Activated CD4-positive, CD25-positive, alpha-beta regulatory T cell treated with anti-CD3 and anti-CD28 coated beads, Interleukin-2, amount 50 U/mL, for 72 hours (primary cell): ENCODE measurements around the gene ARHGEF3.
A peak's percentile ranks its signal among the peaks of the same experiment; 100 is the strongest.

ENCODE experiments used
- DNase-seq: peaks from one replicate; pipeline ENCODE4 v3.0.0; 2021

ARHGEF3 gene, protein sequence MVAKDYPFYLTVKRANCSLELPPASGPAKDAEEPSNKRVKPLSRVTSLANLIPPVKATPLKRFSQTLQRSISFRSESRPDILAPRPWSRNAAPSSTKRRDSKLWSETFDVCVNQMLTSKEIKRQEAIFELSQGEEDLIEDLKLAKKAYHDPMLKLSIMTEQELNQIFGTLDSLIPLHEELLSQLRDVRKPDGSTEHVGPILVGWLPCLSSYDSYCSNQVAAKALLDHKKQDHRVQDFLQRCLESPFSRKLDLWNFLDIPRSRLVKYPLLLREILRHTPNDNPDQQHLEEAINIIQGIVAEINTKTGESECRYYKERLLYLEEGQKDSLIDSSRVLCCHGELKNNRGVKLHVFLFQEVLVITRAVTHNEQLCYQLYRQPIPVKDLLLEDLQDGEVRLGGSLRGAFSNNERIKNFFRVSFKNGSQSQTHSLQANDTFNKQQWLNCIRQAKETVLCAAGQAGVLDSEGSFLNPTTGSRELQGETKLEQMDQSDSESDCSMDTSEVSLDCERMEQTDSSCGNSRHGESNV

DNA sequence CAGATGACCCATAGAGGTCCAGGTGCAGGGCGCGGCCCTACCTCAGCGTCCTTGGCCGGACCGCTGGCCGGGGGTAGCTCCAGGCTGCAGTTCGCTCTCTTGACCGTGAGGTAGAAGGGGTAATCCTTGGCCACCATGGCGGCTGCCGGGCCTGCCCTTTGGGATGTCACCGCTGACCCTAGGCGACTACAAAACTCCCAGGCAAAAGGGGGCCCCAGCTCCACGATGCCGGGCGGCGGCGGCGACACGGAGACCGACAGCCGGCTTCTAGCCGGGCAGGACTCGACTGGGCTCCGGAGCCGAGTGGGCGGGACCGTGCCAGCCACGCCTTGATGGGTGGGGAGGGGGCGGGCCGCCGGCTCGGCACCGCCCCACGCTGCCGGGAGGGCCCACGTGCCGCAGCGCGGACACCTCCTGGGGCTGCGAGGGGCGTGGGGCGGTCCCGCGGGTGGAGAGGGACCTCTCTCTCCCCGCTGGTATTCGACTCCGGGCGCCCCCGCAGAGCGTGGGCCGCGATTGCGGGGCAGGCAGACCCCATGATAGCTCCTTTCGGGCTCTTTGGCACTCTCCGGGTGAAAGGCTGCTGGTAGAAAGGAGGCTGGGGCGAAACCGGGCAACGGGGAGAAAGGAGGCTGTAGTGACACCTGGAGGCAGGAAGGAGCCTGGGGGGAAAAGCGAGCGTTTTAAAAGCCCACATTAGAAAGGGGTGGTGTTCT is at the start of gene ARHGEF3:
ARHGEF3 (minus strand) TSS at position 288 of the 716 bp plus-strand sequence; CDS start at position 137, 151 bp downstream.
- peak; percentile 83 for DNase-seq

DNA sequence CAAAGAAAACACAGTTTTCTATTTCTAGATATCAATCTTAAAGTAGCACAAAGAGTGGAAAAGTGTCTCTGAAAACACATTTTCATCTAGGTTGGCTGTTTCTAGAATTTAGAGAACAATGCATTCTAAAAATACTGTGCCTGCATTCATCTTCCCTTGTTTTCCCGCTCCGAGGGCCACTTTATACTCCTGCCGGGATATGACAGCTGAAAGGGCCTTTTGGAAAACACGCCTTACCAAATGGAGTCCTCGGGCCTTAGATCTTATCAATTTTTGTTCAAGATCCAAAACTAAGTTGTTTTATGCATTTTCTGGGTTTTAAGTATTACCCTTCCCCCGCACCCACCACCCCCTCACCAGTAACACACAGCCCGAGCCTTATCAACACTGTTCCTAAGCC is 47.9 kb upstream of the ARHGEF3 start:
- DNase-seq = no peak

DNA sequence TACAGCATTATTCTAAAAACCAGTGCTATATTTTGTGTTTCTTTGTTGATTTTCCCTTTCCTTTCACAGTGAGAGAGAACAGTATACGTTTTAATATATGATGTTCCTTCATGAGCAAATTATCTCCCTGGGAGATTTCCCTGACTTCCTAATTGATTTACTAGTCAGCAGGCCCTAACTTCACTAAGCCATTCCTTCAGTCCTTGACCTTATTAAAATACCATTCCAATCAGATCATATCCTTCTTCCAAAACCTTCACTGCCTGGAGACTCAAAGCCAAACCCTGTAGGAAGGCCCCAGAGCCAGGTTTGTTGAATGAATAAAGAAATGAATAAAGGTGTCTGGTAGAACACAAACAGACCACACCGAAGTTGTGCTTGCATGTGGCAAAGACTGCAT is 43.8 kb upstream of the ARHGEF3 start:
- DNase-seq = no peak

DNA sequence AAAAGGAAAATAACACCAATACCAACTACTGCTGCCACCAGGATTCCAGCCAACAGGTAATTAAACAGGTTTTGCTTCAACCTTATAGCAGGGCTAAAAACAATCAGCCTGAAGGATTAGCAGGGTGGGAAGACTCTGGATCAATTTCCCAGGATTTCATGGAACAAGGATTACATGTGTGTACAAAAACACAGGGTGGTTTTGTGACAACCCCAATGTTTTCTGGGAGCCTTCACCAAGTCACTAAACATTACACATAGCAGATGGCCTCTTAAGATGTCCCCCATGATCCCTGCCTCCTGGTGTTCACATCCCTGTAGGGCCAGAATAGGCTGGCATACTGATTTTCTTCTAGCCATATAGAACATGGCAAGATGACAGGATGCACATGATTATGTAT is 42.8 kb upstream of the ARHGEF3 start:
- no peak for DNase-seq

DNA sequence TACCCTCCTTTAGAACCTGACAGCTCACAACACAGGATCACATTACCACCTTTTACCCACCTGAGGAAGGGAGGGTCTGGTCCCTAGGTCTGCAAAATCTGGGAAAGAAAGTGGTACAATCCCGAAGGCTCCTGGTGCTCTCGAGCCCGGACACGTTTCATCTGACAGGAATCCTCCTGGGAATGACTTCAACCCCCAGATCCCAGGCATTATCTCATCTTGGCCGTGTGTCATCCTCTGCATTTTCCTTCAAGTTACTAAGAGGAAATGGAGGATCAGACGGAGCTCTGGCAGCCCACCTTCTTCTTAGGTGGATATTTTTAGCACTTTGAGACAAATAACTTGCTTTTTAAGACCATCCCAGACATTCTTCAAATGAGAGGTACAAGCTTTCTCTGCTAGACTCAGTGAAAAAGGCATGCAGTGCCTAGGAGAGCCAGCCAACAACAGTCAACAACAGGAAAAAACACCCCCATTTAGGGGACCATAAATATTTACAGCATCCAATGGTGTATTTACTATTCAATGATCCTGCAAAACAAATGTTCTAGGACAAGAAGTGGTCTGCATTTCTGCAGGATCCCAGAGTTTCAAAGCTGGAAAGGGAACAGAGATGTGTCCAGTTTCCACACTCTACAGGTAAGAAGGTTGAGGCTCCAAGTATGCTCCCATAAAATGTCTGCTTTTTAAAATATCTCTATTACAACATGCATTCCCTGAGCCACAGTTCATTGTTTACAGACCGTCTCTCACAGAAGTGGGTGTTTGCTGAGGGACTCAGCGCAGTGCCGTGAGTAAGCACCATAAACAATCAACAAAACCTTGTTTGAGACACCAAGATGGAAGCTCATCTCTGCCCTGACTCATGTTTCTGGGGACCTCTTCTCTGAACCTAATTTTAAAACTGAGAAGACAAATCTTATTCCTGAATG is 38.3 kb upstream of the ARHGEF3 start:
- no peak for DNase-seq

DNA sequence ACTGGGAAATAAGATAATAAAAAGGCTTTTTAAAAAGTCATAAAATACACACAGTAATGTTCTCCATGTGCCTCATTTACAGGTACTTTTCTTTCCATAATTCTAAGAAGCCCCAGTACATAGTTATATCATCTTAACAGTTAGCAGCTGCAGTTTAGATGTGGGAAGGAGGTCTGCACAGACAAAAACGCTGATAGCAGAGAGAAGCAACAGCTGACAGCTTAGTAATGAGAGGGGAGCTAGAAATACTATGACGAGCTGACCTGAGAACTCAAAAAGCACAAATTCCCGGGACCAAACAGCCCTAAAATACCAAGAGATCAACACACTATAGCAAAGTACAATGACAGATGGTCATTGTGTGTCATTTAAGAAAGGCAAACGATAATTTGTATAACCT is 36.7 kb upstream of the ARHGEF3 start:
- DNase-seq = no peak

DNA sequence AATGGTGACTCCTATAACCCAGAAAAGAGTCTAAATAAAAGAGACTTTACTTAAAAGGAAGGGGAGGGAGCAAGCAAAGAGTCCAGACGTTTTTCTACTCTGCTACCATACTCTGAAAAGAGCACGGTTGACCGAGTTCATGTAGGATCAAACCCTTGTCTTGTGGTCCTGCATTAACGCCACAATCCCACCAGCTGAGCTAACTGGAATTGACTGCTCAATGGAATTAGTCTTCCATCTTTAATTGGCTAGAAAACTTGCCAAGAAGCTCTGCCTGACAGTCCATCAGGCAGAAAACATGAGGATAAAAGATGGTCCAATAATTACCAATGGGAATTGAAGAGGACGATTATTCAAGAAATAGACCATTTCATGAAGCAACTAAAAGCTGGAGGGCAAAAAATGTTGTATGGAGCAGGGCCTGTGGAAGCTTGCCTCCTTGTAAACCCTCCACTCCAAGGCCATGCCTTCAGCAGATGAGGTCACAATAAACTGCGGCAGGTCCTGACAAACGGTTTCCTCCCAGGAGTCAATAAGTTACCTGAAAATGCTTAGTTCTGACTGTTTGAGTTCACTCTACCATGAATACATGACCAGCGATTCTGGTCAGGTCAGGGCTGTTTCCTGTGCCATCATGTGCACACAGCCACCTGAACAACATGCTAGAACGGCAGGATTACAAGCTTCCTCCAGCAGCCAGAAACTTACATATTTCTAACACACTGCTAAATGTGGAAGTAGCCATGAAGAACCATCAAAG is 35.6 kb upstream of the ARHGEF3 start:
- DNase-seq = no peak

DNA sequence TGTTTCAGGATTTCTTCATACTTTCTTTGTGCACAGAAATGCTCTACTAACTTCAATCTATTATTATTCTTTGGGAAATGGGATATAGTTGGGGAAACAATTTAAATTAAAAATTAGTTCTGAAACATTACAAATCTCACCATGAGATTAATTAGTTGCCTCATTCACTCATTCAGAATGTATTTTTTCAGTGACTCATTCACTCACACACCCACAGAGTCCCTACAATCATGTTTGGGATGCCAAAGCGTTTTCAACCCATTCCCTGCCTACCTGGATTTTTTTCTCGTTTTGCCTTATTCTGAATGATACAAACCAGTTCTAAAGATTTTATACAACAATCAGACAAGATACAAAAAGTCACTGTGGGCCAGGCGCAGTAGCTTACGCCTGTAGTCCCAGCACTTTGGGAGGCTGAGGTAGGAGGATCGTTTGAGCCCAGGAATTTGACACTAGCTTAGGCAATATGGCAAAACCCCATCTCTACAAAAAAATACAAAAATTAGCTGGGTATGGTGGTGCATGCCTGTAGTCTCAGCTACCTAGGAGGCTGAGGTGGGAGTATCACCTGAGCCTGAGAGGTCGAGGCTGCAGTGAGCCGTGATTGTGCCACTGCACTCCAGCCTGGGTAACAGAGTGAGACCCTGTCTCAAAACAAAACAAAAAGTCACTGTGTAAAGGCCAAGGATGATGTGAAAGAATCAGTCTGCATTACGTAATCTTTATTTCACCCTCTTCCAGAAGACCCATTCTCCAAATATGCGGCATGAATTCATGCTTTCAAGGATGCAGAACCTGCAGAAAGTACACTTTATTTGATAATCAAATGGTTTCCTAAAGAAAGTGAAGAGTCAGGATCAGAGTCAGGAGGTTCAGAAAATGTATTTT is 34.8 kb upstream of the ARHGEF3 start:
- no peak for DNase-seq

DNA sequence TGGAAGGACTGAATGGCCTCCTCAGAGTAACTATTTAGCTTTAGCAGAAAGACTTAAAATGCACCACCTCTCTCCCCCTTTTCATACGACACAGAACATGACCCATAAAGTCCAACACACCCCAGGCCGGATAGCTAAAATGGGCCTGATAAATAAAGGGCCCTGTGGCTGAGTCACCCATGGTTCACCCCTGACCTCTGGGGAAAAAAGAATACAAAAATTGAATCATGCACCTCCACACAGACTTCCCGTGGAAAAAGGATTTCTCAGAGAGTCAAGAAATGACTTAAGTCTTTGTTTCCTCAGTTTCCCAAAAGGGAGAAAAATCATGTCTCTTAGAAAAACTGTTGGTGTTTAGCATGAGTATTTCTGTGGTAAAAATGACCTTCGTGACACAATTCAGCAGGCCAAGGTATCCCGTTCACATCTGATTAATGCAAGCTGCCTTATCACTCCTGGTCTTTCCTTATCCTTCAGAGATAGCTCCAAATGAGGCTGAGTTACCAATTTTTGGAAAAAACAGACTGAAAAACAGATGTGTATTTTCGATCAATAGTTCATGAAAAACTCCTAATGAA is 34.0 kb upstream of the ARHGEF3 start:
- no peak for DNase-seq

DNA sequence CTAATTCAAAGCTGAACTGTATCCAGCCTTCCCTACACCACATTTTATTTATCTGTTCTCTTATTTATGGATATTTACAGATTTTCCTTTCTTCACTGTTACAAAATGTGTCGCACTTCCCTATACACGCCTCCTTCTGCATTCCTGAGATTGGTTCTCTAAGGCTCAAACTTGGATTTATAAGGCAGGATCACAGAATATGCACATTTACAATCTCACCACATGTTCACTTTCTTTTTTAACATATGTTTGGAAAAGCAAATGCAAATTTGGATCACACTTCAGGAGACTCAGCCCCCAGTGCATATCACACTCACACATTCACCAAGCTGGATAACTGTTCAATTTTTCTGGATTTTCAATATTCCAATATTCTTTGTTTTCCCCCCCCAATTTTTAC is 31.8 kb upstream of the ARHGEF3 start:
- no peak for DNase-seq

DNA sequence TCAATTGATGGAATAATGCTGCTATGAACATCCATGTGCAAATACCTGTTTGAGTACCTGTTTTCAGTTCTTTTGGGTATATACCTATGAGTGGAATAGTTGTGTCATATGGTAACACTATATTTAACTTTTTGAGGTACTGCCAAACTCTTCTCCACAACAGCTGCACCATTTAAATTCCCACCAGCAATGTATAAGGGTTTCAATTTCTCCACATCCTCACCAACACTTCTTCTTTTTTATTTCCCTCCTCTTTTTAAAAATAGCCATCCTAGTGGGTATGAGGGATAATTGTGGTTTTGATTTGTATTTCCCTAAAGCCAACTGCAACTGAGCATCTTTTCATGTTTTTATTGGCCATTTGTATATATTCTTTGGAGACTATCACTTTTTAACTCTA is 31.3 kb upstream of the ARHGEF3 start:
- no peak for DNase-seq

DNA sequence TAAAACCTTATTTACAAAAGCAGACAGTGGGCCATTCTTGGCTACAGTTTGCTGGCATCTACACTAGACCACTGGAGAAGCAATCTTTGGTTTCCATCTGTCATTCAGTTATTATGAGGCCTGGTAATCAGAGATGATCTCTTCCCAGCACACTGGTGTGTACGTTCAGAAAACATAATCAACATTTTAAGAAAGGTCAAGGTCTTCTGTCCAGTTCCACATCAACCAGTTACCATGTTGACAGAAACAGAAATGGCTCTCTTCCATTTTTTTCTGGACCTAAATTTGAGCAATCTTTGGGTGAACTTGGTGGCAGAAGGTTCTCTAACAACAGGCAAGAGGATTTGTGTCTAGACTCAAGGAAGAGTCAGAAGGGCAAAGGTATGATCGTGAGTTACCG is 29.8 kb upstream of the ARHGEF3 start:
- no peak for DNase-seq

DNA sequence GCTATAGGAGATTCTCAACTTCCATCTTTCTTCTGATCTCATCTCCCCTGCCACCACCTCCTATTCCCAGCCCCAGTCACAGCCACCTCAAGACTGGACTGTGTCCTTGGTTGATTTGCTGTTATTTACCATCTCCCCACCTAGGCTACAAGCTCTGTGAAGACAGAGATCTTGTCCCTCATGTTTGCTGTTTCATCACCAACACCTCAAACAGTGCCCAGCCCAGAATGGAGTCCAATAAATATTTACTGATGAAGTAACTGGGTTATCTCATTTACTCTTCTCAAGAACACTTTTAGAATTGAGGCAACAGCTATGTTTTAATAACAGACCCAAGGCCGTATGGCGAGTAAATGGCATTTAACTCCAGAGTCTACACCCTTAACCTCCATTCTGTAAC is 29.1 kb upstream of the ARHGEF3 start:
- DNase-seq = no peak

DNA sequence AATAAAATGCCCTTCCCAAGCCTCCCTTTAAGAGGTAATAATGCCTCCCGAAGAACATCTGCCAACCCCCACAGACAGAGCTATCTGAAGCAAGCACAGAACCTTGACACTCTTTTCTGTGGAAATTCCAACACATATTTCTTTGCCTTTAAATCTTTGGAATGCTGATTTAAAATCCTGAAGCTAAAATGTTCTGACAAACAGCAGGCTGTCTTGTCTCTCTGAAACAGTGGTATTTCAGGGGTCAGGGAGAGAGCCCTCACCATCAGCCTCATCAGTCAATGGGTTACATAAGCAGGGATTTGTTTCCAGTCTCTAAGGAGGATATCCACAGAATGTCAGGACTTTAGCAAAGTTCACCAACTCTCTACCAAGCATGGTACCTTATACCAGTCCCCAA is 27.8 kb upstream of the ARHGEF3 start:
- no peak for DNase-seq

DNA sequence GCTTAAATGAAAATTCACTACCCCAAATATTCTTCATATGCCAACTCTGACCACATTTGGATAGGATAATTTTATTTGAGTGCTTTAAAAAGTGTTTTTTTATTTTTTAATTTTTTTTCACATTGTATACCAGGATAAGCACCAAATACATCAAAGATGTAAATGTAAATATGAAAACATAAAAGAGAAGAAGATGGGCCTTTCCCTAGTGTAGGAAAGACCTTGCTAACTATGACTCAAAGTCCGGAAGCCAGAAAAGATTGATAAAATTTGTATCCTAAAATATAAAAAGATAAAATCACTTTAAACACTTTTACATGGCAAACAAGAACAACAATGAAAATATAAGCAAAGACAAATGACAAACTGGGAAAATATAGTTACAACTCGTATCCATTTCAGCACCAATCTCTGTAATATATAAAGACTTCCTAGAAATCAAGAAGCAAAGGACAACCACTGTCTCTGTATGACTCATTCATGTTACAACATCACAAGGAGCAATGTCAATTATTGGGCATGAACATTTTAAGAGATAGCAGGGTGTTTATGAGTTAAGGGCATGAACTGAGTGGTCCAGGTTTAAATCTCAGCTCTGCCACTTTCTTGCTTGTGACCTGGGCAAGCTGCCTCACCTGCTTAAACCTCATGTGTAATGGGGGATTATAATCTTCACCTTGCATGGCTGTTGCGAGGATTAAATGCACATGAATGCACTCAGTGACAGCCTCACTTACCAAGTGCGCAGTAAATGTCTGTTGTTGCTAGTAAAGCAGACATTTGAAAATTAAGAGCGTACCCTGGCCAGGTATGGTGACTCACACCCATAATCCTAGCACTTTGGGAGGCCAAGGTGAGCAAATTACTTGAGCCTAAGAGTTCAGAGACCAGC is 25.3 kb upstream of the ARHGEF3 start:
- no peak for DNase-seq

DNA sequence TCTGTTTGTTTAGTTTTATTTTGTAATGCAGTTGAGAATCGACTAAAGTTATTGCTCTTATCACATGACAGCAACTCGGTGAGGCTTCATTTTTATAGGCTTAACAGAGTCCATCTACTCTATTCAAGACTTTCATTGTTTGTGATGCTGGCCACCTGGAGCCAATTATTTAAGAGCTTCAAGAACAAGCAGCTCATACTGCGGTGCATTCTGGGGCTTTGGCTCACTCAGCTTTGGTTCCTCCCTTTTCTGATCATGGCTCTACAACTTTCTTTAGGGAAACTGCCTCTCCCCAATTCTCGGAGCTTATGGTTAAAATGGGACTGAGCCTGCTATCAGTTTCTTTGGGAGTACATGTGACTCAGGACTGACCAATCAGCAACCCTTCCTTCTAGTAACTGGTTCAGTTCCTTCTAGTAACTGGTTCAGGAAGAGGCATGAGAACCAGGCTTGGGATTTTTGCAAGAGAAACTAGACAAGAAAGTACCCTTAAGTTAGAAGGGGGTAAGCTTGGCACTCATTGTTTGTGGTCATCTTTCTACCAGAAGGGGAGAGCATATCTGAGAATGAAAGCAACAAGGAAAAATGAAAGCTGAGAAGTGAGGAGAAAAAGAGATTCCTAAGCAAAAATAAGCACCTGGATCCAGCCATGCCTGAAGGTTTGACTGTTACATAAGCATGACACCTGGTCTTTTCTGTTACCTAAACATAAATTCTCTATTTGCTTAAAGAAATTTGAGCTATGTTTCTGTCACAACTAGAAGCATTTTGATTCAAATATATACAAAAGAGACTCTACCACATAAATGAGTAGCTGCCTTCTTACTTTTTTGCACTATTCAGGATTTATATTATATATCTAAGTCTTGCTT is 24.1 kb upstream of the ARHGEF3 start:
- no peak for DNase-seq

DNA sequence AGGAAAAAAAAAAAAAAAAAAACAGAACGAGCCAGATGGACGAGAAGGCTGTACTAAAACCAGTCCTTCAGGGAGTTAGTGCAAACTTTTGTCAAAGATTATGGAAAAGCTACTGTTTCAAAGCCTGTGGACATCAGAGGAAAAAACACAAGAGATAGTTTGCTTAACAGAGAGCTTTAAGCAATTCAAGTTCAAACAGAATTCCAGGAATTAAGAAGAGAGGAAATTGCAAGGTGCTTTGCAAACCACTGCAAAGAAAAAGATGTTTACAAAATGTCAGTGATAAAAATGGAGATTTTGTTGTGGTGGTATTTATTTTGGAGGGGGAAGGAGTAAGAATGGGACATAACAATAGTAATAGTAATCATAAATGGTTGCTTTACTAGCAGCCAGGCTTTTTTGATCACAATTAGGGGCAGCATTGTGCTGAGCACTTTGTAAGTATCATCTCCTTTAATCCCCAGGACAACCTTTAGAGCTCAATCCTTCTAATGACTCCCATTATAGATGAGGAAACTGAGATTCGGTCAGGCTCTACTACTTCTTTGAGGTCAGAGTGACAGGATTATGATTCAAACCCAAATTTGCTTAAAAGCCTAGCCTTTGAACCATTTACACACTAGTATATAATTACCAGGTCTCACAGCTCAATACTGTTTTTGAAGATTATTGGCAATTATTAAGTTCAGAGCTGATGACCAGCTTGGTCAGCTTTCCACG is 22.4 kb upstream of the ARHGEF3 start:
- no peak for DNase-seq

DNA sequence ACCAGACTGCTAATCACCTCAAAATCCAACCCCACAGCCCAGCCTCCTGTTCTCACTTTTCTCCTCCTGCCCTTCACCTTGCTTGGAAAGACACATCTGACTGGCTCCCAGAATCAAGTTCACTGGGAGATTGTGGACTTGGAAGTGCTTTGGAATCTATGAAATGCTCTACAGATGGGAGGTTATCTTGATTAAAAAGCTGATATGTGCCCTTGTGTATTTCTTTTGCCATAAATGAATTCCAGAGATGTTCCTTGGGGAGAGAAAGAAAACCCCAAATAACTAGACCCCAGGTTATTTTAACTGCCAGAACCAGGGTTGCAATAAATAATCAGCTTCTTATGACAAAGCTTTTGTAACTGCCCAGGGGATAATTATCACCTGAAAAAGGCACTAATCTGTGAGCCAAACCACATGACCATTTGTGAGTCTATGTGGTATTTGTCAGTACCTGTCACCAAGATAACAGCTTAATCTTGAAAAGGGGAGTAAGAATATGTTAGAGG is 21.7 kb upstream of the ARHGEF3 start:
- no peak for DNase-seq
